Measurements from ENCODE around the gene XPO1. TPM values are rescaled to one million over a fixed set of nuclear protein-coding genes. Genes with fewer than 3 reads are reported as not detected.

The XPO1 gene, protein sequence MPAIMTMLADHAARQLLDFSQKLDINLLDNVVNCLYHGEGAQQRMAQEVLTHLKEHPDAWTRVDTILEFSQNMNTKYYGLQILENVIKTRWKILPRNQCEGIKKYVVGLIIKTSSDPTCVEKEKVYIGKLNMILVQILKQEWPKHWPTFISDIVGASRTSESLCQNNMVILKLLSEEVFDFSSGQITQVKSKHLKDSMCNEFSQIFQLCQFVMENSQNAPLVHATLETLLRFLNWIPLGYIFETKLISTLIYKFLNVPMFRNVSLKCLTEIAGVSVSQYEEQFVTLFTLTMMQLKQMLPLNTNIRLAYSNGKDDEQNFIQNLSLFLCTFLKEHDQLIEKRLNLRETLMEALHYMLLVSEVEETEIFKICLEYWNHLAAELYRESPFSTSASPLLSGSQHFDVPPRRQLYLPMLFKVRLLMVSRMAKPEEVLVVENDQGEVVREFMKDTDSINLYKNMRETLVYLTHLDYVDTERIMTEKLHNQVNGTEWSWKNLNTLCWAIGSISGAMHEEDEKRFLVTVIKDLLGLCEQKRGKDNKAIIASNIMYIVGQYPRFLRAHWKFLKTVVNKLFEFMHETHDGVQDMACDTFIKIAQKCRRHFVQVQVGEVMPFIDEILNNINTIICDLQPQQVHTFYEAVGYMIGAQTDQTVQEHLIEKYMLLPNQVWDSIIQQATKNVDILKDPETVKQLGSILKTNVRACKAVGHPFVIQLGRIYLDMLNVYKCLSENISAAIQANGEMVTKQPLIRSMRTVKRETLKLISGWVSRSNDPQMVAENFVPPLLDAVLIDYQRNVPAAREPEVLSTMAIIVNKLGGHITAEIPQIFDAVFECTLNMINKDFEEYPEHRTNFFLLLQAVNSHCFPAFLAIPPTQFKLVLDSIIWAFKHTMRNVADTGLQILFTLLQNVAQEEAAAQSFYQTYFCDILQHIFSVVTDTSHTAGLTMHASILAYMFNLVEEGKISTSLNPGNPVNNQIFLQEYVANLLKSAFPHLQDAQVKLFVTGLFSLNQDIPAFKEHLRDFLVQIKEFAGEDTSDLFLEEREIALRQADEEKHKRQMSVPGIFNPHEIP (N-terminal part only)
- 100 to 1,000 TPM; 162 to 164 TPM for total RNA-seq

GRCh38 chr2:61538200-61538919, at the start of gene XPO1:
Gene XPO1, minus strand, starts transcription at chr2:61538356. Its CDS starts 4,459 bp downstream, at chr2:61533897.

DNA sequence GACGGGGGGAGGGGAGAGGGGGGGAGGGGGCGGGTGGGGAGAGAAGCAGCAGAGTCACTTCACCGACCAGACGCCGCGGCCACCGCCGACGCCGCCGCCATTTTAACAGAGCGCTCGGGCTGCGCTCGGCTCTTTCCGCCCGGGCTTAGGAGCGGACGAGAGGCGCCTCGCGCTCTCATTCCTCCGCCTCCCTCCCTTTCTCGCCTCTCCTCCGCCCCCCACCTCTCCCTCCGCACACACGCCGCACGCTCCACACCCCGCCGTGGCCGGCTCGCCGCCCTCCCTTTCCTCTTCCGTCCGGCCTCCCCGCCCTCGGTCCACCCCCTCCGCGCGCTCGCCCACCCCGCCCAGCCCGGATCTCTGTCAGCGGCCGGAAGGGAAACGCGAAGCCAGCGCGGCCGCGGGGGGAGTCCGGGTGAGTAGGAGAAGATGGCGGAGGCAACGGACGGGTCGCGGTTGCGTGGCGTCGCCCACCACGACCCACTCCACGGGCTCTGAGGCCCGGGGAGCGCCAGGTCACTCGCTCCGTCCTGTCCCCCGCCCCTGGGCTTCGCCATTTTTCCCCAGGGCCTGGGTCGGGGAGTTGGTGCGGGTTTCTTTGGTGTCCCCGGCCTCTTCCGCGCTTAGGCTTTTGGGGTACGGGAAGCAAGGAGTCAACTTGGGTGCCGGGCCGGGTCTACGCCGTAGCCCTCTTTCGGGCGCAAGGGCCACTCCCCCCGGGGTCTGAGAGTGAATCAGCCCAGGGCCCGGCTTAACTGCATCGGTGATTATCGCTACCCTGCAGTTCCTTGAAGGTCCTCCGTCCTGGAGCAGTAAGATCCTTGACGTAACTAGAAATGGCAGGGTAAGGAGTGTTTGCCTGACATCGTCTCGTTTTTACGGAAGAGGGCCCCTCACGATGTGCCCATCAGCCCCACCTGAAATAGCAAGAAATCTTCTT, 66.9 kb downstream of the XPO1 start, which contains the start of gene USP34:
Gene USP34, minus strand, starts transcription at position 123 of the 940 bp plus-strand sequence. CDS start 395 bp downstream, outside the sequence.

Other genes with a start within 250 kb of the XPO1 start
- 10 to 100 TPM; 90.3 to 91.1 TPM for gene USP34, start 67.3 kb downstream of the XPO1 start, total RNA-seq